HPDE6-E6E7 (cell line): ENCODE measurements around the gene TEN1.

Experiments used
- DNase-seq: peaks from one replicate; pipeline ENCODE4 v3.0.0; 2011; ENCODE audit warnings: missing footprints; ENCODE audit errors: extremely low spot score

TEN1 gene

GRCh38 chr17:75976175-75976848 is 2.7 kb upstream of the TEN1 start:
- DNase-seq = no peak

DNA sequence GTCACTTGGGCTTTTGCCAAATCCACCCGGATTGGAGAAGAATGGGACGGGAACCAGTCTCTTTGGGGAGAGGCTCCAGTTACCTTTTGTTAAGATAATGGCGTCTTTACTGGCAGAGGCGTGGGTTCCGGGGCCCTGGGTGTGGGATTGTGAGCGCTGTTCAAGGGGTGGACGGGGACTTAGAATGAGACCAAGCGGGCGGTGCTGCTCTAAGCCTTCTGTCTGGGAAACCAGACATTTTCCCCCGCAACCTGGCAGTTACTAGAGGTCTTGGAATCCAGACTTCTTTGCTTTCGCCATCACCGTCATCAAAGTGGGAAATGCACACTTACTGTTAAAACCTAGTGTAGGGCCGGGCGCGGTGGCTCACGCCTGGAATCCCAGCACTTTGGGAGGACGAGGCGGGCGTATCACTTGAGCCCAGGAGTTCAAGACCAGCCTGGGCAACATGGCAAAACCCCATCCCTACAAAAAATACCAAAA is 706 bp downstream of the TEN1 start:
- DNase-seq = no peak

GRCh38 chr17:75980188-75981018 is 1.4 kb downstream of the TEN1 start:
- no peak for DNase-seq

- no peak for DNase-seq
Measured at GRCh38 chr17:75981019-75981615, 2.1 kb downstream of the TEN1 start.

DNA sequence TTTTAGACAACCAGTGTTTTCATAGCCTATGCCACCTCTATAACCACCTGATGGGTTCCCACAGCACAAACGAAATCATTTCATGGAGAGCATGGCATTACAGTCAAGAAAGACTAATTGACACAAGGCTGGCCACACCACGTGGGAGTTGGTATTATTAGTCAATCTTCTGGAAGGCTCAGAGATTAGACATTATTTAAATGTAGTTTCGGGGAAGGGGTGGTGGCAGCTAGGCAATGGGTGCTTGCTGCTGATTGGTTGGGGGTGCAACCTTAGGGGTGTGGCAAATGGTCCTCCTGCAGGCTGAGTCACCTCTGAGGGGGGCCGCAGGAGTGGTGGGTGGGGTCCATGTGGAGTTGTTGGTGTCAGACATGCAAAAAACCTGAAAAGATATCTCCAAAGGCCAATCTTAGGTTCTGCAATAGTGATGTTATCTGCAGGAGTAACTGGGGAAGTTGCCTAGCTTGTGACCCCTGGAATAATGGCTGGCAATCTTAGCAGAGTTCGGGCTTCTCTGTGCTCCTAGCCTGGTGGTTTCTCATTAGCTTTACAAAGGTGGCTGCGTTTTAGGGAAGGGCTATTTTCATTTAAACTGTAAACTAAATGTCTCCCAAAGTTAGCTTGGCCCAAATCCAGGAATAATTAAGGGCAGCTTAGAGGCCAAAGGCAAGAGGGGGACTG is 4.6 kb downstream of the TEN1 start:
- DNase-seq = no peak

- DNase-seq = no peak
Measured at GRCh38 chr17:75985986-75986385, 6.9 kb downstream of the TEN1 start.

GRCh38 chr17:75987041-75987440 is 8.0 kb downstream of the TEN1 start:
- DNase-seq = no peak

GRCh38 chr17:75991396-75991795 is 12.4 kb downstream of the TEN1 start:
- DNase-seq = no peak

GRCh38 chr17:75994802-75995370 is 15.8 kb downstream of the TEN1 start:
- DNase-seq = no peak

GRCh38 chr17:75995385-75995925 is 16.4 kb downstream of the TEN1 start:
- DNase-seq = no peak

DNA sequence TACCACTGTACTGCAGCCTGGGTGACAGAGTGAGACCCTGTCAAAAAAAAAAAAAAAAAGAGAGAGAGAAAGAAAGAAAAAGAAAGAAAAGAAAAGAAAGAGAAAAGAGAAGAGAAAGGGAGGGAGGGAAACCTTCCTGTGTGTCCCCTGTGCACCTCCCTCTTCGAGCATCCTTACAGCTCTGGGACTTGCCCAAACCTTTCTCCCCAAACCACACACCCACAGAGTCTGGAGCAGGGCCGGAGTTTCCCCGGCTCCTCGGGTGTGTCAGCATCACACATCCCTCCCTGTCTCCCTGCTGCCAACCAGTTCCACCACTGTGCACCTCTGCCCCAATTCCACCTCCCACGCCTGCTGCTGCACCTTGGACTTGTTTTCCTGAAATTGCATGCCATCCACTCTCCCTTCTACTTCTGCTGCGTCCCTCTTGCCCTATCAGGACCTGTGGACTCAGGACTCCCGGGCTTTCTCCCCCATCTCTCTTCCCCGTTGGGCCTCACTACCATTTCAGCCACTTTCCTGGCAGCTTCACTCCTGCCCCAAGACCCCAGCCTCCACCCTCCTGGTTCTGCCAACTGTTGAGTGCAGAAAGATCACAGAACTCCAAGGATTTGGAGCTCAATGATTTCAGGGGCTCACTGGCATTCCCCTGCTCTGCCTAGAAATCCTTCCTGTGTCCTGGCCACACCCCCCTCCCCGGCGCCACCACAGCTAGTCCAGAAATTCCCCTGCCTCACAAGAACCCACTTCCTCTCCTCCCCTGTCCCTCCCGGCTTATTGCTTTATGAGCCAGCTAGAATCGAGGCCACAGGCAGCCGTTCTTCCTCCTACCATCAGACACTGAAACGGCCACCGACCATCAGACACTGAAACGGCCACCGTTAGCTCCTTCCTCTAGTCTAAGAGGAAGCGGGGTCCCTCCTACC is 17.9 kb downstream of the TEN1 start:
- DNase-seq = peak; percentile 60

DNA sequence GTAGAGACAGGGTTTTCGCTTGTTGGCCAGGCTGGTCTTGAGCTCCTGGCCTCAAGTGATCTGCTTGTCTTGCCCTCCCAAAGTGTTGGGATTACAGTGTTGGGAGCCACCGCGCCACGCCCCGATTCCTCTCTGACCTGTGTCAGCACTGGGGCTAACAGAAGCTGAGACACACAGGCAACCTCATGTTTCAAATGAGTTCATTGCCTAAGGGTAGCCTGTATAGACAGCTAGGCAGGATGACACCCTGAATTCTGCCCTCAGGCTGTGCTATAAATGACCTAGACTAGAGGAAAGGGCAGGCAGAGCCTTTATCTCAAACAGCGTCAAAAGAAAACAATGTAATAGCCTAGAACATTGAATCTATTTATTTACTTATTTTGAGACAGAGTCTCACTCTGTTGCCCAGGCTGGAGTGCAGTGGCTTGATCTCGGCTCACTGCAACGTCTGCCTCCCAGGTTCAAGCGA is 19.3 kb downstream of the TEN1 start:
- no peak for DNase-seq

DNA sequence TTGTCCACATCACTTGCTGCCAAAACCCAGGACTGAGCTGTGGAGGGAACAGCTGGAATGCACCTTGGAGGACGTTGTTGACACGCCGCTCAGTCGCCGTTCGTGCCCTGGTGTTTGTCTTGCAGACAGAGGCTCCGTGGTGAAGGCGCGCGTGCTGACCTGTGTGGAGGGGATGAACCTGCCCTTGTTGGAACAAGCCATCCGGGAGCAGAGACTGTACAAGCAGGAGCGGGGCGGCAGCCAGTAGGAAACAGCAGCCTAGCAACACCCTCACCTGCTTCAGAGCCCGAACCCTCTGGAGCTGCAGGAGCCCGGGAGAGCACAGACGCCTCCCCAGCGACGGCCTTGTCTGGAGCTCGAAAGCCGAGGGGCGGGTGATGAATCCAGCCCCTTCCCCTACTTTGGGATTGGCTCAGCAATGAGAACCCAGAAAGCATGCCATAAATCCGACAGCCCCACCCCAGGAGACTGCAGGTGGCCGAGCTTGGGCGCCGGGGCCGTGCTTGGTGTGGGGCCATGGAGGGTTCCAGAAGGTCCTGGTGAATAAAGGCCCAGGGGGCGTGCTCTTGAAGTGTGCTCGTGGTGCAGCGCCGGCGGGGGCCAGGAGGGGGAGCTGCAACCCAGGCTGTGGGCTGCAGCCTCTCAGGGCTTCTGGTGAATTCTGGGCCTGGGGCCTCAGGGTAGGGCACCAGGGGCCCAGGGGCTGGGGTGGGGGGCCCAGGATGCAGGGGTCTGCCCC is 21.1 kb downstream of the TEN1 start:
- DNase-seq = peak; percentile 61

DNA sequence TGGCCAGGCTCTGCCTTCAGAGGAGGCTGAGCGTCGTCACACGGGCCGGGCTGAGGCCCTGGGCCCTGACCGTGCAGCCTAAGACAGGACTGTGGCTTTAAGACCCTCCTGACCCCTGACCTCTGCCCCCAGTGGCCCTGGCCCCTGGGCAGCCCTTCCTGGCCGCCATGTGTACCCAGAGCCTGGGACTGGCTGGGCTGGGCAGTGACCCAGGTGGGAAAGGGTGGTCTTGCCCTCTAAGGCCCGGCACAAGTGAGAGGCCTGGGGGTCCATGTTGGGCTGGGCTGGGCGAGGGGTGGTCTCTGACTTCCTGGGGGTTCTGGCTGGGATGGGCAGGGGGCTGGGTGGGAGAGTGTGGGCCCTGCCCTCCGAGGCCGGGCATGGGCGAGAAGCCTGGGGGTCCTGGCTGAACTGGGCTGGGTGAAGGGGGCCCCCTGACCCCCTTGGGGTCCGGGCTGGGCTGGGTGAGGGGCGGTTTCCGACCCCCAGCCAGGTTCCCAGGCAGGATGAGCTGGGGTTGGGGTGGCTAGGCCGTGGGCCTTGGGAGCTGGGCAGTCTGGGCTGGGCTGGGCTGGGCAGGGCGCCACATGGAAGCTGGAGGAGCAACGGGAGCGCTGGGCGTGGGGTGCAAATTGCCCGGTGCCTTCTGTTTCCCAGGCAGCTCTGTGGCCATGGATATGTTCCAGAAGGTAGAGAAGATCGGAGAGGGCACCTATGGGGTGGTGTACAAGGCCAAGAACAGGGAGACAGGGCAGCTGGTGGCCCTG is 21.9 kb downstream of the TEN1 start, which contains the start of gene CDK3:
TSS of gene CDK3 (plus strand) at position 101 of the 767 bp plus-strand sequence. CDS start at position 672, 571 bp downstream.
- DNase-seq = no peak

DNA sequence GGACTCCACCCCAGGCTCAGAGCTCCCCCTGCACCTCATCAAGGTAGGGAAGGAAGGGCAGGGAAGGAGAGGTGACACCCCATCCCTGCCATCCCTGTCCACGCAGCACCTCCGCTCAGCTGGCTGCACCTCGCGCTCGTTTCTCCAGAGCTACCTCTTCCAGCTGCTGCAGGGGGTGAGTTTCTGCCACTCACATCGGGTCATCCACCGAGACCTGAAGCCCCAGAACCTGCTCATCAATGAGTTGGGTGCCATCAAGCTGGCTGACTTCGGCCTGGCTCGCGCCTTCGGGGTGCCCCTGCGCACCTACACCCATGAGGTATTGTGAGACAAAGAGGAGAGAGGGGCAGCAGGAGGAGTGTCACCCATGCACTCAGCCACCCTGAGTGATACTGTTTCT is 23.1 kb downstream of the TEN1 start:
- no peak for DNase-seq

DNA sequence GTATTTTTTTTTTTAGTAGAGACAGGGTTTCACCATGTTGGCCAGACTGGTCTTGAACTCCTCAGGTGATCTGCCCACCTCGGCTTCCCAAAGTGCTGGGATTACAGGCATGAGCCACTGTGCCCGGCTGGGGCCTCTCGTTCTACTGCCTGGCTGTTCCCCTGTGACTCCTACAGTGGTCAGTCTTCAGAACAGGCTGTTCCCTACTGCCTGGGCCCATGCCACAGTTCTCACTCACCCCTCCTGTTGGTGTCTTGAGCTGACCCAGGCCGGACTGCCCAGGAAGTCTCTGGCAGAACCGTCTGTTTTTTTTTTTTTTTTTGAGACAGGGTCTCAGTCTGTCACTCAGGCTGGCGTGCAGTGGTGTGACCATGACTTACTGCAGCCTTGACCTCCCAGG is 24.9 kb downstream of the TEN1 start:
- DNase-seq = no peak

- DNase-seq = no peak
Measured at GRCh38 chr17:76004750-76005262, 25.8 kb downstream of the TEN1 start.
